Astrocyte (in vitro differentiated cells and primary cell): ENCODE measurements around the gene DISC1.

Experiments
- EZH2 ChIP-seq: IDR thresholded peaks from 2 replicates; pipeline ENCODE4 v1.6.1; 2012; ENCODE audit warnings: mild to moderate bottlenecking, low read length, inconsistent platforms; ENCODE audit not compliant: insufficient read depth
- TF ChIP-seq, protein P1 (sequence below): IDR thresholded peaks from 2 replicates; pipeline ENCODE4 v1.5.1; 2011; ENCODE audit warnings: low read depth, mild to moderate bottlenecking, inconsistent platforms, low read length, moderate library complexity; ENCODE audit not compliant: insufficient read depth

DNA sequence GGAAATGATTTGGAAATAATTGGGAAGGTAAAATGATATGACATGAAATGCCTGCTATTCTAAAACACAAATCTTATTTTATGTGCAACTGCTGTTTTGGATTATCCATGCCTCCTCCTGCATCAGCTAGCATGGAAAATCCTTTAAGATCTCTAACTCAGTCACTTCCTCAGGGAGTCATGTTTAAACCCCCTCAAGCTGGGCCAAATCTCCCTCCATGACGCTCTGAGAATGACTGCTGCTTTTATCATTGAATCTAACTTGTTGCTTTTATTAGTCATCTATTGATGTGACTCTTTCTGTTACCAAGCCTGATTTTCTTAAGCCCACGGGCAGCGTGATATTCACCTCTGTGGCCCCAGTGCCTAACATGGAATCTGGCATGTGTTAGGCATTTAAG is 324.8 kb downstream of the DISC1 start:
- no peak for TF ChIP-seq EZH2
- TF ChIP-seq, protein P1, sequence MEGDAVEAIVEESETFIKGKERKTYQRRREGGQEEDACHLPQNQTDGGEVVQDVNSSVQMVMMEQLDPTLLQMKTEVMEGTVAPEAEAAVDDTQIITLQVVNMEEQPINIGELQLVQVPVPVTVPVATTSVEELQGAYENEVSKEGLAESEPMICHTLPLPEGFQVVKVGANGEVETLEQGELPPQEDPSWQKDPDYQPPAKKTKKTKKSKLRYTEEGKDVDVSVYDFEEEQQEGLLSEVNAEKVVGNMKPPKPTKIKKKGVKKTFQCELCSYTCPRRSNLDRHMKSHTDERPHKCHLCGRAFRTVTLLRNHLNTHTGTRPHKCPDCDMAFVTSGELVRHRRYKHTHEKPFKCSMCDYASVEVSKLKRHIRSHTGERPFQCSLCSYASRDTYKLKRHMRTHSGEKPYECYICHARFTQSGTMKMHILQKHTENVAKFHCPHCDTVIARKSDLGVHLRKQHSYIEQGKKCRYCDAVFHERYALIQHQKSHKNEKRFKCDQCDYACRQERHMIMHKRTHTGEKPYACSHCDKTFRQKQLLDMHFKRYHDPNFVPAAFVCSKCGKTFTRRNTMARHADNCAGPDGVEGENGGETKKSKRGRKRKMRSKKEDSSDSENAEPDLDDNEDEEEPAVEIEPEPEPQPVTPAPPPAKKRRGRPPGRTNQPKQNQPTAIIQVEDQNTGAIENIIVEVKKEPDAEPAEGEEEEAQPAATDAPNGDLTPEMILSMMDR = no peak
